Measurements from ENCODE around the gene MEDAG.

MEDAG gene

DNA sequence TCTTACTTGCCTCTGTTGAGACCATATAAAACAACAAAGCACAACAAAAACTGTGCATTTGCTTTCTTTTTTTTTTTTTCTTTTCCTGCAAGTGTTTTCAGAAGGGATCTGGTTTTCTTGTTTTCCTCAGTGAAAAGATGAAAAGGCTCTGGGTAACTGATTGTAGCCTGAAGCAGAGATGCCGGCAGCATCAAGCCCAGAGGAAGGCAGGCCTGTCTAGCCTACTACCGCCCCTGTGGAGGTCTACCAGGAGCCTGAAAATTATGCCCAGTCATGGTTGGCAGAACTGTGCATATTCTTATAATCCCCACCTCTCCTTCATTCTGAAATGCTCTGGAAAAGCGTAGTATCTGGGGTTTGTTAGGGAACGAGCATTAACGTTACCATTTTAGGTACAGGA, 32.6 kb upstream of the MEDAG start:
- DNase-seq = no peak

DNA sequence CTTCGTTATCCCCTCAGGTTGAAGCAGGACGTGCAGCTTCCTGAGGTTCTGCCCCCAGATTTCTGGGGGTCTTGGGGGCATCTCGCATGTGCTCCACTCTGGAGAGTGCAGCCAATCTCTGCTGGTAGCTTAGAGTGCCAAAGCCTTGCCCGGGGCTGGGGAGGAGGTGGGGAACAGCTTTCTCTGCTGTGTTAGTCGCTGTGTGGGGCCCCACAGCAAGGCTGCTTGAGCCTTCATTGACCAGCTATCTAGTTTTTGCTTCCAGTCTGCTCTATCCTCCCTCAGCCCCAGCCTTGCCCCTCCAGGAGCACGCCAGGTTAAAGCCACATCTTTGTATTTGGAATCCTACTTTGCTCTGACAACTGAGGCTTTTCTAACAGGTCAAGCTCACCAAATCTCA, 32.0 kb upstream of the MEDAG start:
- no peak for DNase-seq

DNA sequence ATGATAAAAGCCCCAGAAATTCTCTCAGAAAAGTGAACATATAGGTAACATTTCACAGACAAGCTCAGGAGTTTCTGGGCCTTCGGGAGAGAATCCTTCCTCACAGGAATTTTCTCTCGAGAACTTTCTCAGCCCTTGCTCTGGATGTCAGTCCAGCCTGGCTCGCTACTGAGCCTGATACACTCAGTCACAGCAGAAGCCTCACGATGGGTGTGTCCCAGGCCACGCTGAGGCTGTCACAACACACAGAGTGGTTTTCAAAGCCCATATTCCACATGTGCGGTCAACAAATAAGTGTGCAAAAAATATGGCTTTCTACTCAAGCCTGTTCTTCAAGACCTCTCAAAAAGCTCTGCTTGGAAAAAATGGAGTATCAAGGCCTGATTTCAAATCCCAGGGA, 31.5 kb upstream of the MEDAG start:
- no peak for DNase-seq

DNA sequence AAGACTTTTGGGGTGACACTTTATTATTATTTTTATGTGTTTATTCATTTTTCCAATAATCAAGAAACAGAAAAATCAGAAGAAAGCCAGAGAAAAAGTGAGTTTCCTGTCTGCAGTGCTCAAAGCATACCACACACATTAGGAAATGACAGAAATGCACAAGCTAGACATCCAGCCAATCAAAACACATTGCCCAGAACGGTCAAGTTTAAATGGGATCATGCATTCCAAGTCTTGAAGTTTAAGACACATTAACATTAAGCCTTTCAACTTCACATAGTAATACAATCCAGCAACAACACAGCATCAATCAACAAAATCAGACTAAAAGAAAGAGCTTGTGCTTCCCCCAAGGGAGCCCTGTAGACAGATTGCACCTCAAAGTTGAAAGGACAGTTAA, 28.7 kb upstream of the MEDAG start:
- DNase-seq = no peak

DNA sequence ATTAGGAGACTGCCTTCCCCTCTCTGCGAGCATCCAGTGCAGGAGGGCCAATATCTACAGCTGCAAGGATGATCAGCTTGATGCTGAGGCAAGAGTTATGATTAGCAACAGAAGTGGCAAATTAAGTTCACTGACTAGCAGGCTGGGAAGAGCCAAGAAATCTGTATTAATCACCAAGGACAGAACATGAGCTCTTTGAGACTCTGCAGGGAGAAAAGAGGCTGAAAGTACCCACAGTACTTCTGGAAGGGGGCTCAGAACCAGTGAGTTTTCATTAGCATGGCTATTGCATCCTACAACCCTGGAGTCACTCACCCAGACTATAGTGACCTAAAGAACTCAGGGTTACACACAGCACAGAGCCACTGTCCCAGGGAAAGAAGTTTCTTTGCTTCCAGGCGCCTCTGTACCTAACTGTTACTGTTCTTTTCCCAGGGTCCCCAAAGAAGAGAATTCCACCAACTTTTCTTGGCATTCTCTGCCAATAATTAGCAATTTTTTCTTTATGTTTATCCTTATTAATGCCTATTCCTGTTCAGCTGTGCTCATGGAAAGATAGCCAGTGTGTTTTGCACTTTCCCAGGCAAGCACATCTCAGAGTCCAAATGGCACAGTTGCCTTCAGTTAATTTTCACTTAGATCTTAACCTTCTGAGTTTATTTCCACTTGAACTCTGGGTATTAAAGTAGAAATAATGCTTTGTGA, 25.8 kb upstream of the MEDAG start:
- DNase-seq = no peak

DNA sequence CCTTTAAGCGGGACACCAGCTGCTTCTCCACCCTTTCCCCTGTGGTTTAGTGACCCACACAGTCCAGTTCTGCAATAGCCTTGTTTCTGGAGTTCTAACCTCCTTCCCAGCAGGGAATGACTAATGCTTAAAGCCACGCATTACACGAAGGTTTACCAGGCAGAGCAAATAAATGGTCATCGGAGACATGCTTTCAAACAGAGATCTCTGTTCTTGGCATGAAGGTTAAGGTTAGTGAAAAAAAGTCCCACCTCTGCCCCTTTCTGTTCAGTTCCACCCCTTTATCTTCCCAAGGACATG, 25.3 kb upstream of the MEDAG start:
- no peak for DNase-seq

DNA sequence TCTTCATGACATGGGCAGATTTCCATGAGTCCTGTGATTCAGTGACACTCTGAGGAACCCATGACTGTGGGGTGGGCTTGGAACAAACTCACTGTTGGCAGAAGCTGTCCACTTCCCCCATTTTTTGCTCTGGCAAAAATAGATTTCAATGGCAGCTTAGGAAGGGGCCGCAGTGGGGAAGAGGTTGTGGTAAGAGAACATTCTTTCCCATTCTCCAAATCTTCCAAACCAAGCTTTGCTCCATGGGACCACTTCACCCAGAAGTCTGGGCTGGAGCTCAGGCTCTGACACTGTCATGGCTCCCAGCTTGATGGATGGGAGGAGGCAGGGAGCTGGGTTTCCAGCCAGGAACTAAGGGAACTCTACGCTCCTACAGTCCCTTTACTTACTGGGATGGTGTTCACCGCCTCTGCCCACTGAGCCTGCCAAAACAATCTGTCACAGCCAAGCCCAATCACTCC, 24.9 kb upstream of the MEDAG start:
- no peak for DNase-seq

DNA sequence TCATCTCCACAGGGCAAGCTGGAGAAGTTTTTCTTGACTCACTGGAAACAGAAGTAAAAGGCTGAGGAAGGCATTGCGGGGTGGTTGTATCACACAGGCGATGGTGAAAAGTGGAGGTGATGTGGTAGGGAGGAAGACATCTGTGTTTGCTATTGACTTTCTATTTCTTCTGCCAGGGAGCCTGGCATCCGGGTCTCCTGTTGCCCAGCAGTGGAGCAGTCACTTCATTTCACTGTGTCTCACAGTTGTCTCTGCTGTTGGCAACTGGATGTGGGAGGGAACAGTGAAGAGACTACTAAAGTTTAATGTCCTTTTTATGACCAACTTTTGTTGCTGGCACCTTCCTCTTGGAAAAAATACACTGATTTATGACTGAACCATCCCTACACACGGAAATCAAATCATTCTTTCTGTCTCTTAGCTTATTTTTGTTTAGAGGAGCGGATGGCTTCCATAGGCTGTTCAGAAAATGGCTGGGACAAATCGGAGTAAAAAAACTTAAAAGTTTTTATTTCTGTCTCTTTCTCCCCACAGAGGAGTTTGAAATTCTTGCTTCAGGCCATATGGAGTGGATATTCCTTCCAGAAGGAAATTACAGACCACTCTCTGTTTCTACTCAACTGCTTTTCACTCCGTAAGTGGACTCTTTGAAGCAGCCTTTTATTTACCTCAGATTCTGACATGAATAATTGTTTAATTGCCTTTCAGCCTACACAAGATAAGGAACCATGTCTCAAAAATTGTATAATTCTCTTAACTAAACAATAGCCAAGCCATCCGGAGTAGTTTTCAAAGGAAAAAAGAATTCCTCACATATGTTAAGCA, 23.8 kb upstream of the MEDAG start:
- no peak for DNase-seq

DNA sequence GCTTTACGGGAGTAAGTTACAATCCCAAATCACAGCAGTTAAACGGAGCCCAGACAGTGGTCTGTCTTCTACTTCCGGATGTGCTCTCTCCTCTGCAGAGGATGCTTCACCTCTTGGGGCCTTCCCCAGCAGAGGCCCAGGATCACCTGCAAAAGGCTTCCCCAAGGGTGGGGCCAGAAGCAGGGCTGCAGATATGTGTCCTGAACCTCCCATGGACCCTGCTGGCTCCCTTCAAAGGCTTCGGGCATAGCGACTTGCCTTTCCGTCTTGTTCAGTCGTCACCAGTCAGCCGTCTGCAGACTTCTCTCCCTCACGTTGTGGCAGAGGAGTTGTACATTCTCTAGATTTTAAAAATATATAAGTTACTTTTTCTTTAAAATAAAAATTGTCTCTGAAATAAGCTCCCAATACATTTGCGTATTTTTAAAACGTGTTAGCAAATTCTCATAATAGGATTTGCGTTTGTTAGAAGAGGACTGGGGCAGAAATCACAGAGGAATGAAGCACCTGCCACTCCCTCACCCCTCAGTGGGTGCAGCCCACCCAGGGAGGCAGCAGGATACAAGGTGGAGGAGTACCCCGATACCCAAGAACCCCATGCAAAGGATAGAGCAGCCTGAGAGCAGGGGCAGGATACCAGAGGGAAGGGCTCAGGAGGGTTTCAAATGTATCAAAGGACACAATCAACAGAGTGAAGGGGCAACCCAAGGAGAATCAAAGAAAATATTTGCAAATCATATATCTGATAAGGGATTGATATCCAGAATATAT, 22.9 kb upstream of the MEDAG start:
- DNase-seq = no peak

DNA sequence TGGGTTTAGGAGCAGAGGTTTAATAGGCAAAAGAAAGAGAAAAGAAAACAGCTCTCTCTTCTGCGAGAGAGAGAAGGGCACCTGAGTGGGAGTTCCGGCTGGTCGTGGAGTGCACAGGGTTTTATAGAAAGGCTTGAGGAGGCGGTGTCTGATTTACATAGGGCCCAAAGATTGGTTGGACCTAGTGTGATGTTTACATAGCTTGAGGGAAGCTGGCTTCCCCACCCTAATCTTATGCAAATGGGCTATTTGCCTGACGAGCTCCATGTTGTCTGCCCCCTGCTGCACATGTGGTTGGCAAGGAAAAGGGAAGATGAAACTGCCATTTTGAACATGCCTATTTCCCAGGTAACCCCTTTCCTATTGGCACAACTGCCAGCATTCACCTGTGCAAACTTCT, 21.5 kb upstream of the MEDAG start:
- DNase-seq = no peak

DNA sequence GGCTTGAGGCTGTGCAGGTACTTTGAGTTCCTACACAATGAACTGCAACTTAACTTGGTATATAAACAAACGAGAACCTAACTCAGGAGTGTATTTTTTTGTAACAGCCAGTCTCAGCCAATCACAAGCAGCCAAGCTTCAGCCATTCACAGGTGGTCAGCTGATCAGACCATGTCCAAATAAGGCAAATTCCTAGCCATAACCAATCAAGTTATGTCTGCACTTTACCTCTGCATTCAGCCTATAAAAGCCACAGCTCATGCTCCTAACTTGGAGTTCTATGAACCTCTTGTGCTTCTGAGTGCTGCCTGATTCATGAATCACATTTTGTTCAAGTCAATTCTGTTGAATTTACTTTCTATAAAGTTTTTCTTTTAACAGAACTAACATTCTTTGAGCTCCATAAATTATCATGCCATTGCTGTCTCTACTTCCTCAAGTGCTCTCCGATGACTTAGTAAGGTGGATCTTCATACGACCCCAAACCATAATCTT, 16.8 kb upstream of the MEDAG start:
- DNase-seq = no peak

DNA sequence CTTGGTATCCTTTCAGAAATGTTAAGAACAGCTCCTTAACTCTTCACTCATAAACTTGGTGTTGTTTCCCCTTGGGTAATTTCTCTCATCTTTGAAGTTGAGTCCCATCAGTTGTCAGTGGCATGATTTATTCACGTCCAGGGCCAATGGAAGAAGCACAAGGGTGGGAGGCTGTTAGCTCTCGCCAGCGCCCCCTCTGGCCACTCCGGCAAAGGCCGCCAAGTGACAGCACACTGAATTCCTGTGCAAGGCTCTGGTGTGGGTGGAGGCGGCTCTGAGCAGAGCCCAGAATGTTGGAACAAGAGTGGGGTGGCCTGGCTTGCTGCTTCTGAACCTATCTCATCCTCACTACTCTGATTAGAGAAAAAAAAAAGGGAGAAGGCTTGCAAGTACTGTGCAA, 13.1 kb upstream of the MEDAG start:
- DNase-seq = no peak

DNA sequence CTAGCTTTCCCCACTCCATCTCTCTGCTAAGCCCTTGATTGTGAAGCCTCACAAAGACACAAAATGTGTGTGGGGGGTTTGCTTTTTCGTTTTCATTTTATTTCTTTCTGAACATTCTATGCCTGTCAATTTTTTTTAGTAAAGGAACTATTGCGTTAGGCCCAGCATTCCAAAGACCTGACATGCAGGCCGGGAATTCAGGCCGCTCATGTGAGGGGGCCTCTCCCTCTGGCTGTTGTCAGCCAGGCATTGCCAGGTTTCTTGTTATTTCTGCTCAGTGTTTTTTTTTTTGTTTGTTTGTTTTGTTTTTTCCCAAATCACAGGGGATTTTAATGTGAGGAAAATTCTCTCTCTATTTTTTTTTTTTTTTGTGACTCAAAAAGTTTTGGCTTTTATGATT, 10.3 kb upstream of the MEDAG start:
- DNase-seq = no peak

DNA sequence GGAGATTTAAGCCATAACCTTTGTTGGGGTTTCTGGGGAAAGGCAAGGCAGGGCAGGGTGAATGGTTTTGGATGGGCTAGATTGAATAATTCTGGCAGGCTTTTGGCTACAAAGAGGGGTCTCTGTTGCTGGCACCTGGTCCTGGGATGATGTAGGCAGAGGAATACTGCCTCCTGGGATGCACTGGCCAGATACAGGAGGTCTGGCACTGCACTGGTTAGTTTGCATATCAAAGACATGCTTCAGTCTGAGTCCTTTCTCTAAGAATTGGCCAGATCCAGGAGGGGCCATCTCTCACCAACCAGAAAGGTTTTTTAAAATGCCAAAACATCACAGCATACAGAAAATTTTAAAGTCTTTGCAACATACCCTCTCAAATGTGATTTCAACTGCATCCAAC, 8.0 kb upstream of the MEDAG start:
- DNase-seq = no peak

DNA sequence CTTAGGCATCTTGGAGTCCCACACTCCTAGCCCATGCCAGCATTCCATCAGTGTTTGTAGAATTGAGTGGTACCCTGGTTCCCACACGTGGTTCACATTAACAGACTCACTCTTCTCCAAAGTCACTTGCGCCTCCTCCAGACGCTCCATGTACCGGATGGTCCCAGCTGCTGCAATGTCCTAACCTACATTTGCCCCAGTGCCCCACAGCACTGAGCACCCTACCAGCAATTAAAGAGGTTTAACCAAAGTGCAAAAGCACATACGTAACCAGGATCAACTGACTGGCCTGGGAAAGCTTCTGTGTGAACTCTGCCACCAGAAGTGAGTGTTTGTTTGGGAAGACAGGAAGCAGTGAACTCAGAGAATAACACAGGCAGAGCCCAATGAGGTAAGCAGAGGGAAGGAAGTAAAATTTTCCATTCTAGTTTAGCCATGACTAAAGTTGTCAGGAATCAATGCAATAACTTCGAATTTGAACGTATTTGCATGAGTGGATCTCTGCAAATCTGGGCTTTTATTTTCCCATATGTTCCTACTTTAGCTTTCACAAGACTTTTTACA, 7.3 kb upstream of the MEDAG start:
- no peak for DNase-seq

DNA sequence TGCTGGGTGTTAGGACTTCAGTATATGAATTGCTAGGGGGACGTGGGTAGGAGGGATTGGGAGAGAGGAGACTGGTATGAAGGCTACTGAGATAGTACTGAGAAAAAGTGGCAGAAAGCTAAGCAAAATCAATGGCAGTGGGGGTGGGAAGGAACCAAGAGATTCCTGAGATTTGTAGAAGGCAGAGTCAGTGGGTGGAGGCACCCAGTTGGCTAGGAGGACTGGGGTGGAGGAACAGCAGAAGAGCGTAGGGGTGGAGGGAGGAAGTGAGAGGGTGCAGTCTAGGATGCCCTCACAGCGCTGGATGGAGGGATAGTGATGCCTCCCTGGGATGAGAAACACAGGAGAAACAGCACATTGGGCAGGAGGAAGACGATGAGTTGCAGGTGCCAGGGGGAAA, 5.6 kb upstream of the MEDAG start:
- no peak for DNase-seq

DNA sequence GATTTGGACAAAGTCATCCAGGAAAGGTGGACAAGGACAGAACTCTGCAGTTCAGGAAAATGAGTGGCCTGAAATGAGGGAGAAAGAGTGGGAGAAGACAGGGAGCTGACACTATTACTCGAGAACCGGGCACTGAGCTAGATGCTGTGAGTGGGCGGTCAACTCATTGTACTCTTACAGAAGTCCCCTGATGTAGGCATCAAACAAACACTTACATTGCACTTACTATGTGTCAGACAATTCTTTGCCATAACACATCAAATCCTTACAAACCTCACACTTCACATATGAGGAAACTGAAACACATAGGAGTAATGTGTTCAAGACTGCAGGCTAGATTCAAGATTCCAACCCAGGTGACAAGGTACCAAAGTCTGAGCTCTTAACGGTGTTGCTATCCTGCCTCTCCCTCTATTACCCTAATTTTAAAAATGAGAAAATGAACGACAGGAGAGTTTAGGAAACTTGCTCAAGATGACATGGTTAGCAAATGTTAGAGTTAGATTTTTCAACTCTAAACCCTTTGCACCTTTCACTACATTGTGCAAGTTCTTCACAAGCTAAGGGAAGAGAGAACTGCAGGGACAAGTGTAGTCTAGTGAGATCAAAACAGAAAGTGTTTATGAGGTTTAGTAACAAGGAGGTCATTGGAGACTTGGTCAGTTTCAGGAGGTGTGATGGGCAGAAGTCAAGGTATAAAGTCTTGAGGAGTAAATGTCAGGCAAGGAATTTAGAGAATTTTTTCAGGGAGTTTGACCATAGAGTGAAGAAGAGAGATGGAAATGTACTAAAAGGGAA, 4.9 kb upstream of the MEDAG start:
- DNase-seq = no peak

DNA sequence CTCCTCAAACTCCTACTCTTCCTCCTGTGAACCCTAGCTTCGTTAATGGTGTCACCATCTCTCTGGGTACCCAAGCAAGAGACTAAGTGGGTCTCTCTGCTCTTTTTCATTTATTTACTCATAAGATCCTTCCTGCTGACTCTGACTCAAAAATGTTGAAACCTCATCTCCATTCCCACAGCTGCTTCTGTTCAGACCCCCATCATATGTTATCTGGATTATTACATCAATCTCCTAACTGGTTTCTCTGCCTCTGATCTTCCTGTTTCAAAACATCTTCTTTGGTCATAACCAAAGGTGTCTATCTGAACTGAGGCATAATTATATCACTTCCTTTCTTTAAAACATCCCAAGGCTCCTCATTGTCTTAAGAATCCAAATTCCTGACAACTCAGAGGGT, 2.0 kb upstream of the MEDAG start:
- no peak for DNase-seq

DNA sequence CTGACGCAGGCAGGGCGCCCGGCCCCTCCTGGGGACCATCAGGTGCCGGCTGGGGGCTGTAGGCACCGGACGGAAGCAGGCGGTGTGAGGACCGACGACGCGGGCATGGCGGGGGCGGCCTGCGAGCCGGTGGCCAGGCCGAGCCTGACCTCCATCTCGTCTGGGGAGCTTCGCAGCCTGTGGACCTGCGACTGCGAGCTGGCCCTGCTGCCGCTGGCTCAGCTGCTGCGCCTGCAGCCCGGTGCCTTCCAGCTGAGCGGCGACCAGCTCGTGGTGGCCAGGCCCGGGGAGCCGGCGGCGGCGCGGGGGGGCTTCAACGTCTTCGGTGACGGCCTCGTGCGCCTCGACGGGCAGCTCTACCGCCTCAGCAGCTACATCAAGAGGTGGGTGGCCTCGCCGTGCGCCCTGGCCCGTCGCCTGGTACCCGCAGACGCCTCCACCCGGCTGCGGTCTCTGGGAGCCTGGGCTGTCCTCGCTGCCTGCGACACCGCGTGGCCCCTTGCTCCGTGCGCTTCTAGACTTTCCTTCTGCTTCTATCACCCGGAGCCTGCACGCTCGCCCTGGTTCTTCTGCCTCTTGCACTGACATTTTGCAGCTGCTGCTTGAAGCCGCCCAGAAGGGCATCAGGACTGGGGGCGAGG, 460 bp downstream of the MEDAG start:
- no peak for DNase-seq

DNA sequence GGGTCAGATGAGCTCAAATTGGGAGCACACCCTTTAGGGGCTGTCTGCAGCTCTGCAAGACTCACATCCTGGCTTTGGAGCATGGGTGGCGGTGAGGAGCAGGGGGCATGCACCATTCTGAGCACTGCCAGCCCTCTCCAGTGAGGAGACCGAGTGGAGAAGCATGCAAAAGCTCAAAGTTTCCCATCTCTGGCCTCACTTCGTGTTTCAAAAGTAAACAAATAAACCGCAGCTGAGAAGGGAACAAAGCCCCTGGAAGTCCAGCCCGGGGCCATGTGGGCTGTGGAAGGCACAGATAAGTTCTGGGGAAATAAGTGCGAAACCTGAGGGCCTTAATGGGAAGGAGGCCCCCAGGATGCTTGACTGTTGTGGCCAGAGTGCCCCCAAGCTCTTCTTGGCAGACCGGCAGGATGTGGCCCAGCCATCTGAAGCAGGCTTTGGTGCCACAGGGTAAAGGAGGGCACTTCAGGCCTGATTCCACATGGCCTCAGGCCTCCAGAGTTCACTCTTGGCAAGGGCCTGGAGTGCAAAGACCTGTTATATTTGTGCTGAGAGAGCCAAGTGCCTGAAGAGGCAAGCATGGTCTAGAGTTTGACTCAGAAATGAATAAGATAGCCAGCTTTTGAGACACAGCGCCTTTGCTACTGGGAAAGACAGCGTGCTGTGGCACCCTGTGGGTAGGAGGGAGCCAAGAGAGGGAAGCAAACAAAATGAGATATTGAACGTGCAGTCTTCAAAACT, 1.2 kb downstream of the MEDAG start:
- no peak for DNase-seq

DNA sequence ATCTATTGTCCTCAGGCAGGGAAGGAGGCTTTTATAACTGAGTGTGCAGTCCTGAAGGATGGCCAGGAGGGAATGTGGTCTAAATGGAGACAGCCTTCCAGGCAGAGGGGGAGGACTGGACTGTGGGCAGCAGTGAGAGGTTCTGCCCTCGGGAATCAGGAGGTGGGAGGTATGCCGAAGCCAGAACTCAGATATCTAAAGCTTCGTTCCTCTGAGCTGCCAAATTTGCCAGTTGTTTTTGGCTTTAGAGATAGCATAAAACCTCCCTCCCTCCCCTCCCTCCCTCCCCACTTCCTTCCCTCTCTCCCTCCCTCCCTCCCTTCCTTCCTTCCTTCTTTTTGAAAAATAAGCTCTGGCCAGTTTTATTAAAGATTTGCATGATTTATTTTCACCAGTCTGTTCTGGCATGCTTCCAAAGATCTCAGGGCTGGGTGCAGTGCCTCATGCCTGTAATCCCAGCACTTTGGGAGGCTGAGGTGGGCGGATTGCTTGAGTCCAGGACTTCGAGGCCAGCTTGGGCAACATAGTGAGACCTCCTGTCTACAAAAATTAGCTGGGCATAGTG, 2.4 kb downstream of the MEDAG start:
- no peak for DNase-seq

Measured in CD4-positive, alpha-beta T cell treated with Interleukin-1 beta for 1 hour (primary cell).